OCI-M2 (cell line): ENCODE data around the gene HOXB7.

Source experiments
- DNase-seq: peaks from one replicate; lab custom pipeline; 2025; ENCODE audit not compliant: unreplicated experiment; lab: John Stamatoyannopoulos, UW

HOXB7 gene

DNA sequence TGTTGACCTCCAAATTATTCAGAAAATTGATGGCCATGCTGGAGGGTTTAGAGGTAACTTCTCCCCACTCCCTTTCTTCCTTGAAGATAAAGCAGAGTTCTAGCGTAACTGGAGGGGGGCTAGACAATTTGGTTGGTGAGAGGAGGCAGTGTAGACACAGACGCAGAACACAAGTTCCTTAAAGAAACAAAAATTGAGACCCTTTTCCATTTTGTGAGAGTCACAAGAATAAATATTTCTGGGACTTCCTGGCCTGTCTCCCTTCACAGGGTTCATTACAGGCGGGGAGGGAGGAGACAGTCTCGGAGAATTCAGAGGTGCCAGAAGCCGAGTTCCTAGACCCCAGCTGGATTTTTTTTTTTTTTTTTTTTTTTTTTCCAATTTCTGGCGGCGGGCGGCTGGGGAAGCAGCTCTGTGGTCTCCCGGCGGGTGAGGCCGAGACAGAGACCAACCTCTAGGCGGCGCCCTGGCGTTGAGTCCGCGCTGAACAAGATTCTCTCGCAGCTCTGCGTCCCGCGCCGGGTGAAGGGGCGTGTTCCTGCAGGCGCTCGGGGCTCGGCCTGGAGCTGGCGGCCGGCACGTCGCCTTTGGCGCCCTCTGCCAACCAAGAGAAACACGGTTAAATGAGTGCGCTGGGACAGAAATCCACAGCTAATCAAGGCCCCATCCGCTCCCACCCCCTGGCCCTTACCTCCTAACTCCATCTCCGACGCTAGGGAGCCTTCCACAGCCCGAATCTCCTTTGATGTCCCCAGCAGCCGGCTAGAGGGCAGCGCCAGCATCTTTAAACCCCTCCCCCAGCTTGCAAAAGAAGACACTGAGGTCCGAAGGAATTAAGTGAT, 25.6 kb upstream of the HOXB7 start:
- no peak for DNase-seq

DNA sequence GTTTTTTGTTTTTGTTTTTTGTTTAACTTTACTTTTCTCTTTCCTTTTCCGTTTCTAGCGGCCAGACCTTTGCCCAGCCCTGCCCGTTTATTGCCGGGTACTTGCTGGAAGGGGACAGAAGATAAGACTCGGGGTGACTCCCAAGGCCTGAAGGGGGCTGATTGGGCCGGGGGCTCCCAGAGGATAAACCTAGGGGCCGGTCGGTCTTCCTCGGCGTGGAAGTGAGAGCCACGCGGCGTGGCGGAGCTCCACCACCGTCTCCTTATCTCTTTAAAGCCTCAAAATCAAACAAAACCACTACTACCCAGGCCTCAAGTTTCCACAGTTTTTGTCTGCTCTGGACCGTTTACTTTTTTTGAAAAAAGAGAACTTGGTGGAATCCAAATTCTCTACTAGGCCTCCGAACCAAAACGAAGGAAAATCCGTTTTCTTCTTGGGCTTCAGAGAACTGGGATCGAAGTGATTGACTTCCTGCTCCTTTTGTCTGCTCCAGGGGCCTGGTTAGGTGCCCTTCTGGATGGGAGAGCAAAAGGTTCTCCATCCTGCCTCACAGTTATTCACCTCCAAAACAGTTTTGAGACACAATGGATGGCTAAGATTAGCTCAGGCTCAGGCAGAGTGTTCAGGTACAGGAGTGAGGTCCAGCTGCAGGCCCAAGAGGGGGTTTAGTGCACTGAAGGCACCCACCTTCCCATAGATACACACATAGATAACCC, 23.8 kb upstream of the HOXB7 start:
- no peak for DNase-seq

GRCh38 chr17:48633266-48633677, 22.5 kb upstream of the HOXB7 start:
- DNase-seq: no peak

- DNase-seq: no peak
Measured at GRCh38 chr17:48632579-48633265, 21.9 kb upstream of the HOXB7 start.

DNA sequence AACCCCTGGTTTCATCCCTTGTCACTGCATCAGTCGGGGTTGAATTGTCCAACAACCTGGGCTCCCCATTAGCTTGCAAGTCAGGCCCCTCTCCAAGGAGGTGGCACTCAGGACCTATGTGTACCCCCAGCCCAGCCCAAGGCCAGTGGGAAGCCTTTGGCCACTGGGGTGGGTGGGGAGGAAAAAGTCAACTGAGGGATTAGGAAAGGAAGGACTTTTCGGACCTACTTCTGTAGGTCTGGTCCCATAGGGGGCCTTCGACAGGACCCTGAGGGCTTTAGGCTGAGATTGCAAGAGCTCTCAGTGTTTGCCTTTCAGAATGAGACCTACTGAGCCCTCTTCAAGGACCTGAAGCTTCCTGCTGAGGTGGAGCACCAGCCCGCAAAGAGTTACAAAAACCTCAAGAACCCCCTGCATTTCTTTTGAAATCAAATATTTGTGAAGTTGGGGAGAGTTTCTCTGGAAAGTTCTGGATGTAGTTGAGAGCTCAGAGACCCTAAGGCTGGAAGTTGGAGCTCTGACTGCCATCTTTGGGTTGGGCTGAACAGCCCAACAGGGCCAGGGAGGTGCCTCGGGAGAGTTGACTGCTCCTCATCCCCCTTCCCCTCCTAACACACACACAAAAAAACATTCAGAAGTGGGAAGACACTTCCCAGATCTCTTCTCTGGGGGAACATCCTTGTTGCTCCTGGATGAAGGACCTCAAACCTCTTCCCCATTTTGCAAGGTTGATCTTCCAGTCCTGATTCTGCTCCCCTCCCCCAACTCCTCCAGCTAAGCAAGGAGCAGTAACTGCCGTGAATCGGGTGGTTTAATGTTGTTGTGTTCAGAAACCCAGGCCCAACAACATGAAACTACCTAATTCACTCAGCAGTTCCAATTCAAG, 21.1 kb upstream of the HOXB7 start:
- DNase-seq: no peak

- no peak for DNase-seq
Measured at GRCh38 chr17:48630925-48631692, 20.3 kb upstream of the HOXB7 start.

DNA sequence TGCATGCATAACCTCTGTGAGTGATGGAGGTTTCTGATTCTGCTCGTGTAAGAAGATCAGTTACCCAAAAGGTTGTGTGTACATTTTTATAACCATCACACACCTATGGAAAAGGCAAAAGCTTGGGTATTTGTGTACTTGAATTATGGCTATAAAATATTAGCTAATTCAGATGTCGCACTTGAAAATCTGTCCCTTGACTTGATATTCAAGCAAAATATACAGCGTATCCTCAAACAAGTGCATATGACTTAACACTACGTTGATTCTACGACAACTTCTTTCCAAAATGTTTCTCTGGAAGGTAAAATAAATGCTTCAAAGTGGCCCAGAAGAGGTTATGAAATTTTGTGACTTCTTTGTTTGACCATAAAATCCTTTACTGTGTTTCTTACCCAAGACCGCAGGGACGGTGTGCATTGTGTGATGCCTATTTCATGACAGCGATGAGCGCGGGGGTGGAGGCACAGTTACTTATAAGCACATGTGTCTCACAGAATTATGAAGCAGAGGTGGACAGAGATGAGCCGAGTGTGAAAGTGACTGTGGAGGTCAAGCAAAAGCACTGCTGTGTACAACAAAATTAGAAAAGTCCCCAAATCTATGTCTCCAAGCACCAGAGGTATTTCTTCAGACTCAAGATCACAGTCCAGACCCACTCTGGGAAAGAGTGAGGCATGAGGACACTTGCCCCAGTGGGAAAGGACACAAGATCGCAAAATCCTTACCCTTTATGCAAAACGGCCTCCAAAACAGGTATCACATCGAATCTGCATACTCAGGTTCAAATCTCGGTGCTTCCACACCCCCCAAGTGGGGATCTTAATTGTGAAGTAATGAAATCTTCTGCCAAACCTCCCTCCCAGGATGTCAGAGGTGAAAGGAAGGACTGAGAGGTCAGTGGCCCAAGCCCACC, 19.4 kb upstream of the HOXB7 start:
- no peak for DNase-seq

DNA sequence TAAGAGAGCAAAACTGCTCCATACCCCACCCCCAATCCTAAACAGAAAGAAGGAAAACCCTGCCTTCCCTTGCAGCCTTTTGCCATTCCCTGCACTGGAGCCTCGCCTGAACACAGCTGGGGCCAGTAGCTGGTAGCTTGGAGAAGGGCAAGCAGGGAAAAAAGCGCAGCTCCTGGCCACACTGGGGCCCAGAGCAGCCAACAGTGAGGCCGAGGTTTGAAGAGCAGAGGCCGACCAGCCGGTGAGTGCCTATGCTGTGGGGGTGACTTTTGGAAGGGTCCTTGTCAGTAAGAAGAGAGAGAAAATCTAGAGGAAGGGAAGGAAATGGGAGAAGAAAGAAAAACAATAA, 18.6 kb upstream of the HOXB7 start:
- DNase-seq: no peak

DNA sequence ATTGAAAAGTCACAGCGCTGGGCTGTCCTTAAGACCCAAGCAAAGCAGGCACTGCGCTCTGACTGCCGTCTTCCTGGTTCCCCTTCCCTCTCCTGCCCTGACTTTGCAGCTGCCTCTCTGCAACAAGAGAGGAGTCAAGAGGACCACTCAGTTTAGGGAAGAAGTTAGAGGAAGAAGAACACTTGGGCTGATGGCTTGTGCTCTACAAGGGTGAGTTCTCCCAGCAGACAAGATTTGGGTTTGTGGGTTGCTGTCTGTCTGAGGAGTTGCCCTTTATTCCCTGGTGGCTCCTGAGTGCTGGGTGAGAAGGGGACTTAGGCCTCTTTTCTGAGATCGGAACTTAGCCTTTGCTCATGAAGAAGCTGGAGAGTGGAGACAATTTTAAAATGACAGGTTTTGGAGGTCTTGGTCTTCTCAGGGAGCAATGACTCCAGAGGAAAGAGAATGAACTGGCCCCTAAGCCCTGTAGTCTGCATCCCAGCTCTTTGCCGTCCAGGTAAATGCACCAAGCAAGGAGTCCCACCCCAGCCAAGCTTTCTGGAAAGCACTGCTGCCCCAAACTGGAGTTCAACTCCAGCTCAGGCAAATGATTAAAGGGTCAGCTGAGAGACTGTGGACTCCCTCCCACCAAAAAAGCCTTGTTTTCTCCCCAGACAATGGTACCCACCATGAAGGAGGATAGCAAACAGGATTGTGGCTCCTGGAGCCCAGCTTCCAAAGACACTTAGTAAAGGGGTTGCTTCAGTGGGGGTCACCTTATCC, 18.0 kb upstream of the HOXB7 start:
- DNase-seq: no peak

DNA sequence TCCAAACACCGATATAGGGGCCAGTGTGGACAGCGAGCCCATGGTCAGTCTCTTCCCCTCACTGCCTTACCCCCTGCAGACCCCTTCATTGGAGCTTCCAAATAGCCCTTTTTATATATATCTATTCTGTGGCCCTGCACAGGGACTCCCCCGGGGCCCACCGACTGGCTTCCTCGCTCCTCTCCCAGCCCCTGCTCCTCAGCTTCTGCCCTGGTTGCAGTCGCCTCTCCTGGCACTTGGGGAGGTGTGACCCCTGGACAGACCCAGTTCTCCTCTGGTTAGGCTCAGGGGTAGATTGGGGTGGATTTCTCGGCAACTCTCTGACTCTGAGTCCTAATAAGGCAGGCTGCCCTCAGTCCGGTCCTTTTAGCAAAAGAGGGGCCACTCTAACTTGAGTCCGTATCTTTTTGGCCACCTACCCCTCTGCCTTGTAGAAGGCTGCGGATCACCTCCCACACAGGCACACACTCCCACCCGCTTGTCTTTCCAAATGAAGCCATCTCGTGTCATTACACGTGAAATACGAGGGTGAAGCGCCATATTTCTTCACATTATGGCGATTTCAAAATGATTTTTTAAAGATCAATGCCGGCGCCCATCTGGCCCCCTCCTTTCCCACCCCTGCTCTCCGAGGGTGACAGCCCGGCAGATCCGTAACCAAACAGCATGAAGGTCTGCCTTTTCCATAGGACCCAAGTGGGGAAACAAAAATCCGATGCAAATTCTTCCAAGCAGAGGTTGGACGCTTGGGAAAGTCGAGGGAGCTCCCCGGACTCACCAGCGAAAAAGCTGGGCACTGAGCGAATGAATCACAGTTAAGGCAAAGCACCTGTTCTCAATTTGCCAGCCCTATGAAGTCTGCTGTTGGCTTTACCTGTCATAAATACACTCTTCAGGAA, 17.1 kb upstream of the HOXB7 start:
- no peak for DNase-seq

GRCh38 chr17:48627118-48627597, 16.3 kb upstream of the HOXB7 start:
- no peak for DNase-seq

DNA sequence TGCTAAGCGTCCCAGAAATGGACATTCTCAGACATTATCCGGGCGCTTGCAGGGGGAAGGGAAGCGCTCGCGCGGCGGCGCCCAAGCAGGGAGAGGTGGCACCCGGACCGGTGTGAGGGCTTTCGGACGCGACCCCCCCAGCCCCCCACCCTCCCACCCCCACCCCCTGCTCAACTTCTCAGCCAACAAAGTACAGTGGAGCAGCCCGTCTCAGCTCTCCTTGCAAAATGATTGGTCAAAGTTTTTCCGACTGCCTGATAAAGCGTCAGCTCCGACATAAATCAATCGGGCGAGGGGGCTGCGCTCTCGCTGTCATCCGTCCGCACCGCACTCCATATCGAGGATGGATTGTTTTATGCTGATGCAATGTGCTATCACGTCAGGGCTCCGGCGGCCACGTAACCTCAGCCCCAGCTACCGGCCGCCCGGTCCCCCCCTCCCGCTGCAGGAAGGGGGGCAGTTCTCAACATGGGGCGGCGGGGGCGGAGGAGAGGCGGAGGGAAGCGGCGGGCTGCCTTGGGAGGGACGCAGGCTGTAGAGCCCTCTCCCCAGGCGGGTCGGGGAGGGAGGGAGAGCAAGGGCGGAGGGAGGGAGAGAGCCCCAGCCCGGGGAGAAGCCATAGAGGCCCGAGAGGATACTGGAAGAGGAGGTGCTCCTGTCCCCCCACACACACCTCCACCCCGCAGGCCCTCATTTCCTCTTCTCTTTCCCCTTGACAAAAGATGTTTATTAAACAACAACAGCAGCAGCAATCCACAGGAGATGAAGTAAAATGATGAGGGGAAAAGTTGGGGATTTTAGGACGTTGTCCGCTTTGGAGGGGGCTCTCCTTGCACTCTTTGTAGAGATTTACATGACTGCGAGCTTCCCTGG, 15.7 kb upstream of the HOXB7 start, which contains the start of gene HOXB9:
Gene HOXB9 (minus strand): TSS at position 114 of the 873 bp plus-strand sequence. CDS start 89 bp downstream, at position 25.
- DNase-seq: no peak

DNA sequence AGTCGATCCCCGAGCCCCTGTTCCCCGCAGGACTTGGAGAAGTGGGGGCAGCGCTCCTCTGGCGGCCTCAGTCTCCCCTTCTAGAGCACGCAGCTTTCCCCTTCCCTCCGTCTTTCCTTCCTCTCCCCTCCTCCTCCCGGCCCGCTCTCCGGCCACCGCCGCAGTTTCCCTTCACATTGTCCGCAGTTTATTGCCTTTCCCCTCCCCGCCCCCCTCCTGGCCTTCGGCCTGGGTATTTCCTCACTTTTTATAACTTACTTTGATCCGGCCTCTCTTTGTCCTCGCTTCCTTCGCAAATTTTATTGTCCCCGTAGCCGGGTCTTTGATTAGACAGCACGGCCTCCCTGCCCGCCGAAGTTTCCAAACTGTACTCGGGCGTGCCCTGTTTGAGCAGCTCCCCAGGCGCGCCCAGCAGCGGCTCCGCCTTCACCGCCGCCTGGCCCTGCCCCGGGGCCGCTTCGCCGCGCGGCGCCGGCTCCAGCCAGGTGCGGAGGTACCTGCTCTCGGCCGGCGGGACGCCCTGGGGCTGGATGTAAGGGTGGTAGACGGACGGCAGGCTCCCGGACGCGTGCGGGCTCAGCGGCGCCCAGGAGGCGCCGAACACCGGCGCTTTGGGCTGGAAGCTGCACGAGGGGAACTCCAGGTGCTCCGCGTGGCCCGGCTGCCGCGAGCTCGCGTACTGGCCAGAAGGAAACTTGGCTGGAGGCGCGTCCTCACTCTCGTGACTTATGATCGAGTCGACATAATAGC, 14.9 kb upstream of the HOXB7 start:
- no peak for DNase-seq

- DNase-seq: no peak
Measured at GRCh38 chr17:48624544-48625494, 14.0 kb upstream of the HOXB7 start.
